Measurements from ENCODE around the gene NCF4. TPM values are rescaled to one million over a fixed set of nuclear protein-coding genes. Genes with fewer than 3 reads are reported as not detected.

Gene NCF4
- not detected in 2 replicates for total RNA-seq

DNA sequence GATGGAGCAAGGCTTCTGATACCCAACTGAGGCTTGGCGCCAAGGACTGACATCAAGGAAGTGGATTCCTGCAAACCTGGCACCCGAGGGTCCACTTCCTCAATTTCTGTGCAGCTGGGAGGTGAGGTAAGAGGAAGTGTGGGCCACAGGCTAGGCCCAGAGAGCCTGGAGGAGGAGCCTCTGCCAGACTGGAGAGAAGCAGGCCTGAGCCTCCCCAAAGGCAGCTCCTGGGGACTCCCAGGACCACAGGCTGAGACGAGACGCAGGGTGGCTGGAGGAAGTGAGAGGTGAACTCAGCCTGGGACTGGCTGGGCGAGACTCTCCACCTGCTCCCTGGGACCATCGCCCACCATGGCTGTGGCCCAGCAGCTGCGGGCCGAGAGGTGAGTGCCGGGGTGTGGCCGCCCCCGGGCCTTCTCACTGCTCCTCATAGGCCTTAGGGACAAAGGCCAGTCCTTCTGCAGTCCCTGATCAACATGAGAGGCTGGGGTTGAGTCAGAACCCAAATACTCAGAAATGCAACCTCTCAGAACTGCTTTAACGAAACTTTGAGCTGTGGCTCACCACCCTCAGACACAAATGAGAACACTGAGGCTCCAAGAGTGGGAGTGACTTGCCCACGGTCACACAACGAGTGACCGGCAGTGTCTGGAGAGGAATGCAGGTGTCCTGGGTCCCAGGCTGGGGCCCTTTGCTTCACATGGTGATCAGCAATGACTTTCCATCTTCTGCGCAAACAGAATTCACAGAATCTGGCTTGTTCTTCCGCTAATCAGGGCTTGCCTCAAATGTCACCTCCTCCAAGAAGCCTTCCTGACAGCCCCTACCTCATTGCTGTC, at the start of gene NCF4:
Gene NCF4 (plus strand): TSS at position 186 of the 839 bp plus-strand sequence. CDS start 166 bp downstream, at position 352.

DNA sequence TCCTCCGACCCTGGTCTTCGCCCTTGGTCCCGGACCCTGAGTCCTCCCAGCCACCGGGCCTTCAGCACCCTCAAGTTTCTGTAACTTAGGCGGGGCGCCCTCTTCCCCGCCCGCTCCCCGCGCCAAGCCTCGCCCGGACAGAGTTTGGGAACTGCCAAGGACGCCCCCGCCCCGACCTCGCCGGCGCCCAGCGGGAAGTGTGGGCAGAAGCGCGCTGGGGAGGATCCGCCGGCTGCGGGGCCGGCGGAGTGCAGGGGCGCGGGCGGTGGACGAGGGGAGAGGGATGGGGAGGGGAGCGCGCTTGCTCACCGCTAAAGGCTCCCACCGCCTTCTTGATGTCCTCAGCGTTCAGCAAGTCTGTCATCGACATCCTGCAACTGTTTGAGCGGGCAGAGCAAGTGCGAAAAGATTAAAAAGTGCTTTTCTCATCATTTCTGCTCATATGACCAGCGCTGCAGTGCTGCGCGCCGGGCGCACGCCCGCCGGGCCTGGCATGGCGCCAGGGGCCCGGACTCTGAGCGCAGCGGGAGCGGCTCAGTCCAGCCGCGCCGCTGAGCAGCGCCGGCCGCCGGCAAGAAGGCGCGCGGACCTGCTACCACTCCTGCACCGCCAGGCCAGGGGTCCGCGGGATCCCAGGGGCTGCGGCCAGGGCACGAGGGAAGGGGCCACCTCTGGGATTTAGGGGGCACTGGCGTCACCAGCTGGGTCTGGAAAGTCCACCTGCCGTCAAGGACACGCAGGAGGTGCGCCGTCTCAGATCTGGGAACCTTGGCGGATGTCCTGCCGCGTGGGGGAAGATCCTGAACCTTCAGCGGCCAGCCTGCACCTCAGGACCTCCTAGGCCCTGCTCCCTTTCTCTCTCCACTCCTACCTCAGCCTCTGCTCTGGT, 43.9 kb upstream of the NCF4 start, which contains the start of gene PVALB:
Gene PVALB (minus strand): TSS at position 400 of the 889 bp plus-strand sequence. CDS start 30 bp downstream, at position 370.

DNA sequence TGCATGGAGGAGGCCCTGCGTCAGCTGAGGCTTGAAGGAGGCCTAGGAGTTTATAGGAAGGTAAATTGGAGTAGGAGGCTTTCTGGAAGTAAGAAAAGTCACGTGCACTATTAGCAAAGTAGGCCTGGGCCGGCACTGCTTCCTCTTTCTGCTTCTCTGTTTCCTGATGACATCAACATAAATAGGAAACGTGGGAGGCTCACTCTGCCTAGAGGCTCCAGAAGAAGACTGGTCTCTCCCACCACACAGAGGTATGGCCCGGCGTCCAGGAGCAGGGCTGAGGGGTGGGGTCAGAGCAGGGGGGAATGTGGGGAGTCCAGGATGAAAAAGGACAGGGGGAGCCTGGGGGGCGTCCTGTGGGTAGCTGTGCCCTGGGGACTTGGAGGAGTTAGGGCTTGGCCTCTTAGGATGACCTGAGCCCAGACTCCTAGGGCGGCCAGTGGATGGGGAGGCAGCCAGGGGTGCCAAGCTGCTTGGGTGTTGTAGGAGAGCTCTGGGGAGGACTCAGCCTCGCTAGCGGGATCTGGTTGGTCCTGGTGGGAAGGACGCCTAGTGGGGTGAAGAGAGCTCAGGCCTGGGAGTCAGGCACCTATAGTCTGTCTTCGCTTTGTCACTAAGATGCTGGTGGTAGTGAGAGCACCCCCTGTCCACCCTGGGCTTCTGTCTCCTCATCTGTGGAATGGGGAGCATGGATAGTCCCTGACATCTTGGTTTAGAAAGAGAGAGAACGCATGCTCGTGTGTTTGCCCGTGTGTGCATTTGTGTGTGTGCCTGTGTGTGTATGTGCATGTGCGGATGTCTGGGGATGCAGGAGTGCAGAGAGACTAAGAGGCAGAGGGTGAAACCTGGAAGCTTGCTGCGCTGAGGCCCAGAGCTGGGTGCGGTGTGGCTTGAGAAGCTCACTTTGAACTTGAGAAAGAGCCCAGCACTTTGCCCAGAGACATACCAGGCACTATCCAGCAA, 52.9 kb downstream of the NCF4 start, which contains the start of gene CSF2RB:
Gene CSF2RB (plus strand): TSS at position 202 of the 963 bp plus-strand sequence. CDS start 8,580 bp downstream, outside the sequence.

Other genes starting within 250 kb of the NCF4 start
- gene CACNG2, start 157.3 kb upstream of the NCF4 start, total RNA-seq = not detected in 2 replicates
- gene IFT27, start 84.9 kb upstream of the NCF4 start, total RNA-seq = 15.4 and 17.6 TPM in 2 replicates
- gene PVALB, start 44.0 kb upstream of the NCF4 start, total RNA-seq = not detected in 2 replicates
- 0.46 and 0.52 TPM in 2 replicates for gene CSF2RB, start 52.6 kb downstream of the NCF4 start, total RNA-seq
- 16.2 and 19.1 TPM in 2 replicates for gene TST, start 158.4 kb downstream of the NCF4 start, total RNA-seq
- gene MPST, start 158.7 kb downstream of the NCF4 start, total RNA-seq = 45.9 and 58.0 TPM in 2 replicates
- gene KCTD17, start 190.7 kb downstream of the NCF4 start, total RNA-seq = 26.1 and 36.0 TPM in 2 replicates
- gene TMPRSS6, start 248.7 kb downstream of the NCF4 start, total RNA-seq = not detected in 2 replicates

All from smooth muscle cell of the pulmonary artery (primary cell).